Karpas-422 (cell line): Measurements from ENCODE around the gene FAM171A1. TPM values are rescaled to one million over a fixed set of nuclear protein-coding genes. Genes with fewer than 3 reads are reported as not detected.
"Not testable (repeated sequence)": the region's sequence is repeated elsewhere in the genome, so short reads cannot be mapped to it uniquely, and the experiment has no call there.

ENCODE experiments used
- DNase-seq: peaks from one replicate; pipeline ENCODE4 v3.0.0-alpha.2; 2015
- H2AFZ ChIP-seq: fragments of 200-600 bp; sonication (generic); 2 replicates; pipeline ENCODE4 v1.6.1; 2014; ENCODE audit warnings: antibody characterized with exemption, low read length, mixed read lengths
- H3K27ac ChIP-seq: fragments of 200-600 bp; sonication (generic); 2 replicates; pipeline ENCODE4 v1.5.1; 2014; ENCODE audit warnings: mild to moderate bottlenecking, low read length, moderate library complexity
- H3K27me3 ChIP-seq: fragments of 200-600 bp; sonication (generic); 2 replicates; pipeline ENCODE4 v1.6.1; 2014; ENCODE audit warnings: low read length, mixed read lengths
- H3K36me3 ChIP-seq: fragments of 200-600 bp; sonication (generic); 2 replicates; pipeline ENCODE4 v1.6.1; 2014; ENCODE audit warnings: low read length, mixed read lengths; ENCODE audit not compliant: insufficient read depth
- H3K4me1 ChIP-seq: fragments of 200-600 bp; sonication (generic); 2 replicates; pipeline ENCODE4 v1.6.1; 2014; ENCODE audit warnings: mild to moderate bottlenecking, low read length, mixed read lengths
- H3K4me2 ChIP-seq: fragments of 200-600 bp; sonication (generic); 2 replicates; pipeline ENCODE4 v1.6.1; 2014; ENCODE audit warnings: low read length, low read depth, mild to moderate bottlenecking; ENCODE audit not compliant: poor library complexity, severe bottlenecking
- H3K4me3 ChIP-seq: fragments of 200-600 bp; sonication (generic); 2 replicates; pipeline ENCODE4 v1.5.1; 2014; ENCODE audit warnings: mild to moderate bottlenecking, antibody characterized with exemption, low read length, mixed read lengths
- H3K79me2 ChIP-seq: fragments of 200-600 bp; sonication (generic); 2 replicates; pipeline ENCODE4 v1.6.1; 2014; ENCODE audit warnings: mild to moderate bottlenecking, low read length, mixed read lengths
- H3K9ac ChIP-seq: fragments of 200-600 bp; sonication (generic); 2 replicates; pipeline ENCODE4 v1.6.0; 2014; ENCODE audit warnings: low read length
- H3K9me2 ChIP-seq: fragments of 200-600 bp; sonication (generic), shearing (Covaris generic); replicated peaks from 2 replicates; pipeline ENCODE4 v1.6.0; 2014; ENCODE audit warnings: mild to moderate bottlenecking, low read length, moderate library complexity; ENCODE audit not compliant: insufficient read depth
- H3K9me3 ChIP-seq: fragments of 300-700, 200-600 bp; sonication (generic); 2 replicates; pipeline ENCODE4 v1.6.1; 2014; ENCODE audit warnings: low read length, mixed read lengths
- H4K20me1 ChIP-seq: fragments of 200-600 bp; sonication (generic); 2 replicates; pipeline ENCODE4 v1.6.1; 2014; ENCODE audit warnings: mild to moderate bottlenecking, antibody characterized with exemption, low read length, low read depth; ENCODE audit not compliant: insufficient read depth
- total RNA-seq: library from RNA; depleted of rRNA; stranded (reverse); fragments of >200 nt; shearing (Covaris generic); gene quantifications from 2 replicates; pipeline ENCODE4 v1.2.3, GENCODE V29; 2014; ENCODE audit warnings: low replicate concordance

FAM171A1 gene
- total RNA-seq, 1 experiment from 2014 or later = not detected

DNA sequence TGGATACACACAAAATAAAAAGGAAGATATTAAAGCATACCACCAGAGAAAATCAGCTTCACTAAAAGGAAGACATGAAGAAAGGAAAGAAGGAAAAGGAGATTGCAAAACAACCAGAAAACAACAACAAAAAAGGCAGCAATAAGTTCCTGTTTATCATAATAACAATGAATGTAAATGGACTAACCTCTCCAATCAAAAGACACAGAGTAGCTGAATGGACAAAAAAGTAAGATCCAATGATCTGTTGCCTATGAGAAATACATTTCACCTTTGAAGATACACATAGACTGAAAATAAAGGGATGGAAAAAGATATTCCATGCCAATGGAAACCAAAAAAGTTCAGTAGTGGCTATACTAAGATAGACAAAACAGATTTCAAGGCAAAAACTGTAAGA lies 30.3 kb upstream of the FAM171A1 start:
- H3K36me3 ChIP-seq = no peaks in the 10 kb centered on the region
- H3K9me2 ChIP-seq = no peaks in the 10 kb centered on the region
- H3K9me3 ChIP-seq = no peaks in the 10 kb centered on the region
- H3K79me2 ChIP-seq = no peaks in the 10 kb centered on the region
- no peak overlapping the region for H2AFZ ChIP-seq
- no peaks in the 10 kb centered on the region for H3K4me1 ChIP-seq
- DNase-seq = no peak
- no peak overlapping the region for H3K9ac ChIP-seq
- no peak overlapping the region for H3K4me2 ChIP-seq
- no peaks in the 10 kb centered on the region for H4K20me1 ChIP-seq
- H3K27ac ChIP-seq = no peak overlapping the region
- no peak overlapping the region for H3K4me3 ChIP-seq
- H3K27me3 ChIP-seq = no peaks in the 10 kb centered on the region

DNA sequence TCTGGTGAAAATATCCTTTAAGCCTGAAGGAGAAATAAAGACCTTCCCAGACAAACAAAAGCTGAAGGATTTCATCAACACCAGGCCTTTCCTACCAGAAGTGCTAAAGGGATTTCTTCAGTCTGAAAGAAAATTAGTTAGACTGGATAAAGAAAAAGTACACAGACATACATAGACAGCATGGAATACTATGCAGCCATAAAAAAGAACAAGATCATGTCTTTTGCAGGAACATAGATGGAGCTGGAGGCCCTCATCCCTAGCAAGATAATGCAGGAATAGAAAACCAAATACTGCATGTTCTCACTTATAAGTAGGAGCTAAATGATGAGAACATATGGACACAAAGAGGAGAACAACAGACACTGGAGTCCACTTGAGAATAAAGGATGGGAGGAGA lies 29.4 kb upstream of the FAM171A1 start:
- not testable (repeated sequence) for DNase-seq, H4K20me1 ChIP-seq, H3K27me3 ChIP-seq, H3K9me3 ChIP-seq, H3K9me2 ChIP-seq, H3K4me3 ChIP-seq, H3K4me2 ChIP-seq, H3K36me3 ChIP-seq, H3K79me2 ChIP-seq, H3K9ac ChIP-seq, H3K27ac ChIP-seq, H2AFZ ChIP-seq, H3K4me1 ChIP-seq

DNA sequence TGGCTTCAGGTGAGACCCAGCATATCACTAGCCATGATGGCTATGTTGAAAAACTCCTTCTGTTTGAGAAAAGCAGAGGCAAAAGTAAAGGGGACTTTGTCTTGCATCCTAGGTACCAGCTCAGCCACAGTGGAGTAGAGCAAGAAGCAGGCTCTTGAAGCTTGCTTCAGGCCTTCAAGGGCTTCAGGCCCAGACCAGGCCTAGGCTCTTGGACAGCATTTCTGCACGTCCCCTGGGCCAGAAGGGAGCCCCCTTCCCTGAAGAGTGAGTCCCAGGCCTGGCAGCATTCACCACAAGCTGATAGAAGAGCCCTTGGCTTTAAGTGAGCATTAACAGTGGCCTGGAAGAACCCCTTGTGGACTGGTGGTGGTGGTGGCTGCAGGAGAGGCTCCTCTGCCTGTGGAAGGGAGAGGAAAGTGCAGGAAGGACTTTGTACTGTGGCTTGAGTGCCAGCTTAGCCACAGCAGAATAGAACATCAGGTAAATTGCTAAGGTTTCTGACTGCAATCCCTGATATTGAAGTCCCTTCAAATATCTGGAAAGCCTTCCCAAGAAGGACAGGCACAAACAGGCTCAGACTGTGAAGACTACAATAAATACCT lies 28.1 kb upstream of the FAM171A1 start:
- DNase-seq = no peak
- Histone ChIP-seq H3K79me2 (no peaks in the 10 kb centered on the region), H3K36me3 (no peaks in the 10 kb centered on the region), H3K9me3 (no peaks in the 10 kb centered on the region), H3K4me2 (no peak overlapping the region), H3K9me2 (no peaks in the 10 kb centered on the region), H4K20me1 (no peaks in the 10 kb centered on the region), H3K4me1 (no peaks in the 10 kb centered on the region), H2AFZ (no peak overlapping the region), H3K27ac (no peak overlapping the region), H3K4me3 (no peak overlapping the region), H3K27me3 (no peaks in the 10 kb centered on the region), H3K9ac (no peak overlapping the region)

DNA sequence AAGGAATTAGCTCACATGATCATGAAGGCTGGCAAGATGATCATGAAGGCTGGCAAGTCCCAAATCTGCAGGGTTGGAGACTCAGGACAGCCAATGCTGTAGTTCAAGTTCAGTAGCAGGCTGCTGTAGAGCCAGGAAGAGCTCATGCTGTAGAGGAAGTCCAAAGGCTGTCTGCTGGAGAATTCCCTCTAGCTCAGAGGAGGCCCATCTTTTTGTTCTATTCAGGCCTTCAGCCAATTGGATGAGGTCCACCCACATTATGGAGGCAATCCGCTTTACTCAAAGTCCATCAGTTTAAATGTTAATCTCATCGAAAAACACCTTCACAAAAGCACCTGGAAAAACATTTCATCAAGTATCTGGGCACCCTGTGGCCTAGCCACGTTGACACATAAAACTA lies 24.8 kb upstream of the FAM171A1 start:
- Histone ChIP-seq H3K9me2 (no peaks in the 10 kb centered on the region), H3K4me1 (no peaks in the 10 kb centered on the region), H3K9me3 (no peaks in the 10 kb centered on the region)

DNA sequence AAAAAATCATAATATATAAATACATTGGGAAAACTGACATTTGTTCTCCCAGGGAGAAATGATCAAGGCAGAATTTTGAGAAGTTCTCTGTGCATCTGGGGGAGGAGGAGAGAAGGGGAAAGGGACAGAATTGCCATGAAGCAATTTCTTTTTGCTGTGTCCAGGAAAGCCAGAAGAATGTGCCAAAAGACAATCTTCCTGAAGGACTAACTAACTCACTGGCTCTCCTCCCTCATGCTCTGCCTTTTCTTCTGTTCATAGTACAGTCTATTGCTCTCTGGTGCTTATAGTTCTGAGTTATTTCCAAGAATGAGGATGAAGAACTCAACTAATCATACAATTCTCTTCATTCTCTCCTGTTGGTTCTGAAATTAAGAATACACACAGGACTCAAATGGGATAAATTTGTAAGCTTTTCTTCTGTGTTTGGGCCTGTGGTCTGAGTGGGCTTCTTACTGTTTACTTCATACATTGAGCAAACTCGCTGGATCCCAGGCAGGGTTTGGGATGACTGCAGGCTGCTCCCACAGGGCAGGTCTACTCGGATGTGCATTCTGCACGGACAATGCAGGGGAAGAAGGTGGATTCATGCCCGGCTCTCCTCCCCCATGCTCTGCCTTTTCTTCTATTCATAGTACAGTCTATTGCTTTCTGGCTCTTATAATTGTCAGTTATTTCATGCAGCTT lies 22.2 kb upstream of the FAM171A1 start:
- H2AFZ ChIP-seq = no peak overlapping the region
- H3K4me3 ChIP-seq = no peak overlapping the region
- no peaks in the 10 kb centered on the region for H3K9me2 ChIP-seq
- H3K9me3 ChIP-seq = no peaks in the 10 kb centered on the region
- no peak overlapping the region for H3K27ac ChIP-seq
- no peak for DNase-seq
- no peaks in the 10 kb centered on the region for H3K27me3 ChIP-seq
- H4K20me1 ChIP-seq = no peaks in the 10 kb centered on the region
- H3K4me2 ChIP-seq = no peak overlapping the region
- no peak overlapping the region for H3K9ac ChIP-seq
- no peaks in the 10 kb centered on the region for H3K36me3 ChIP-seq
- H3K4me1 ChIP-seq = no peaks in the 10 kb centered on the region
- no peaks in the 10 kb centered on the region for H3K79me2 ChIP-seq

More for the DNA sequence above, 24.8 kb upstream of the FAM171A1 start:
- H3K27me3 ChIP-seq = no peaks in the 10 kb centered on the region
- H3K36me3 ChIP-seq = no peaks in the 10 kb centered on the region
- H4K20me1 ChIP-seq = no peaks in the 10 kb centered on the region
- no peaks in the 10 kb centered on the region for H3K79me2 ChIP-seq
- no peak overlapping the region for H2AFZ ChIP-seq
- no peak overlapping the region for H3K4me3 ChIP-seq
- H3K27ac ChIP-seq = no peak overlapping the region
- DNase-seq = no peak
- no peak overlapping the region for H3K9ac ChIP-seq
- no peak overlapping the region for H3K4me2 ChIP-seq

DNA sequence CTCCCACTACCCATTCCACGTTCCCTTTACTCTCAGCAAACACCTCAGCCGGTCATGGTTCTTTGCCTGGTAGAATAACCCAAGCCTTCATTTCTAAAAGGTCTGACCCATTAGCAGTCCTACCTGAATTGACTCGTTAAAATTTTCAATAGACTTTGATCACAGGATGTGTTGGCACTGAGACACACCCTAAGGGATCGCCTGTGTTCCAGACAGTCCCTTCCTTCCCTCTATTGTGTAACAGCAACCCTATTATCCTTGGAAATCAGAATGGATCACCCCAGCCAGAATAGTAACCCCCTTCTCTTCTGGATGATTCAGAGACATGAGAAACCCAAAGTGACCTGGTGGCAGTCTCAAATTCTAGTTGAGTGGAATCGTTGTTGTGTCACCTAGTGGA lies 20.4 kb upstream of the FAM171A1 start:
- Histone ChIP-seq H3K4me2 (no peak overlapping the region), H3K4me1 (no peaks in the 10 kb centered on the region), H3K27me3 (no peaks in the 10 kb centered on the region), H3K9ac (no peak overlapping the region), H3K9me2 (no peaks in the 10 kb centered on the region), H3K9me3 (no peaks in the 10 kb centered on the region), H4K20me1 (no peaks in the 10 kb centered on the region), H3K4me3 (no peak overlapping the region), H2AFZ (no peak overlapping the region), H3K27ac (no peak overlapping the region), H3K79me2 (no peaks in the 10 kb centered on the region), H3K36me3 (no peaks in the 10 kb centered on the region)
- no peak for DNase-seq

DNA sequence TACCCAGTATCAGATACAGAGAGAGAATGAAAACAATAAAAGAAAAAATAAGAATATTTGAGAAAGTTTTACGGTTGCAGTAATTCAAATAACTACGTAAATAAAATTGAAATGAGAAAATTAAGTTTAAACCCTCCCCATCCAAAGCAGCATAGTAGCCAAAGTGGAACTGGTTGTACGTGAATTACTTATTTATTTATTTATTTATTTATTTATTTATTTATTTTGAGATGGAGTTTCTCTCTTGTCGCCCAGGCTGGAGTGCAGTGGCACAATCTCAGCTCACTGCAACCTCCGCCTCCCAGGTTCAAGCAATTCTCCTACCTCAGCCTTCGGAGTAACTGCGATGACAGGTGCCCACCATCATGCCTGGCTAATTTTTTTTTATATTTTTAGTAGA lies 17.1 kb upstream of the FAM171A1 start:
- not testable (repeated sequence) for H2AFZ ChIP-seq, H3K27ac ChIP-seq, H3K9ac ChIP-seq, H3K79me2 ChIP-seq, H4K20me1 ChIP-seq, H3K27me3 ChIP-seq, H3K4me3 ChIP-seq, H3K36me3 ChIP-seq, H3K9me3 ChIP-seq, H3K4me1 ChIP-seq, H3K4me2 ChIP-seq, H3K9me2 ChIP-seq, DNase-seq

DNA sequence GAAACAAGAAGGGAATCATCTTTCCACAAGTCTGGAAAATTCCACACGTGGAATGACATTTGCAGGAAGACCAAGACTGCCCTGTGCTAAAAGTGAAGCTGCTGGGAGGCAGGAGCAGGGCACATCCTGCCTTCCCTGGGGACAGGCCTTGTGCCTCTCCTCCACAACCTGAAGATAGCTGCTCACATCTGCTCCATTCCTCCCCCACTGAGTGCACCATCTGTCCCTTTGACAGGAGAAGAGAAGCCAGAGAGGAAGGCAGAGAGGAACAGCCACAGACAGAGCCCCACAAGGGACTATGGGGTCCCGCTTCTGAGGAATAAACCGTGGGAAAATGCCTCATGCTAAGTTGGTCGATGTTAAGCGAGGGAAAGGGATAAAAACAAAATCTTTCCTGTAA lies 15.9 kb upstream of the FAM171A1 start:
- H3K36me3 ChIP-seq = no peaks in the 10 kb centered on the region
- H3K79me2 ChIP-seq = no peaks in the 10 kb centered on the region
- H3K4me1 ChIP-seq = no peaks in the 10 kb centered on the region
- H3K9me2 ChIP-seq = no peaks in the 10 kb centered on the region
- no peak for DNase-seq
- no peak overlapping the region for H3K4me3 ChIP-seq
- H3K27me3 ChIP-seq = no peaks in the 10 kb centered on the region
- no peak overlapping the region for H3K27ac ChIP-seq
- H4K20me1 ChIP-seq = no peaks in the 10 kb centered on the region
- H3K9me3 ChIP-seq = no peaks in the 10 kb centered on the region
- H3K4me2 ChIP-seq = no peak overlapping the region
- H2AFZ ChIP-seq = no peak overlapping the region
- H3K9ac ChIP-seq = no peak overlapping the region
